Activated CD4-positive, alpha-beta T cell treated with anti-CD3 and anti-CD28 coated beads for 24 hours (primary cell): ENCODE measurements around the gene TRPV3.
"Not testable (repeated sequence)": the region's sequence is repeated elsewhere in the genome, so short reads cannot be mapped to it uniquely, and the experiment has no call there.

Source experiments
- DNase-seq, 2 donors: peaks; one replicate each; pipeline ENCODE4 v3.0.0-alpha.2; 2020; ENCODE audit warnings: low read depth in 2 of 2

Gene TRPV3

GRCh38 chr17:3472137-3472536 lies 85.5 kb downstream of the TRPV3 start:
- DNase-seq: no peak

GRCh38 chr17:3471599-3471998 lies 86.0 kb downstream of the TRPV3 start, which contains the start of gene SPATA22:
SPATA22 (minus strand) TSS chr17:3471819; CDS start chr17:3469325, 2,494 bp downstream.
- no peak for DNase-seq

- DNase-seq: no peak
These were observed 88.1 kb downstream of the TRPV3 start for GRCh38 chr17:3469529-3469928.

GRCh38 chr17:3466355-3466754 lies 91.3 kb downstream of the TRPV3 start:
- not testable (repeated sequence) for DNase-seq
